ENCODE results near the gene CLIC6. TPM values are rescaled to one million over a fixed set of nuclear protein-coding genes. Genes with fewer than 3 reads are reported as not detected.
"Not testable (repeated sequence)": the region's sequence is repeated elsewhere in the genome, so short reads cannot be mapped to it uniquely, and the experiment has no call there.

Gene CLIC6
- total and polyA plus RNA-seq, 9 donors, result 1.0 to 12.2 (median 4.3) TPM

- WGBS, 3 donors, result 88 to 91% (median 91%) methylated on average over 7 of the region's 7 CpGs
- H3K9me3 ChIP-seq, result no peaks in the 10 kb centered on the region
- intact Hi-C loops (cut with DNase I), result no loop called here
- H3K27me3 ChIP-seq, result no peaks in the 10 kb centered on the region
- H3K4me1 ChIP-seq (ENCODE audit: insufficient read depth), result no peaks in the 10 kb centered on the region
- TF ChIP-seq POLR2A (IDR thresholded peaks at IDR 0.05) (no peak), CTCF (IDR thresholded peaks at IDR 0.05) (no peak), EP300 (IDR thresholded peaks at IDR 0.05) (no peak)
- H3K36me3 ChIP-seq, result no peaks in the 10 kb centered on the region
- H3K27ac ChIP-seq, result no peak overlapping the region
- no peak for DNase-seq
- no peak overlapping the region for H3K4me3 ChIP-seq
Measured at GRCh38 chr21:34715985-34716596, 47.3 kb downstream of the CLIC6 start.

- intact Hi-C loops (cut with DNase I); DNase-seq; H3K27me3 ChIP-seq; H3K27ac ChIP-seq; H3K9me3 ChIP-seq; H3K36me3 ChIP-seq; H3K4me3 ChIP-seq: not testable (repeated sequence)
- H3K4me1 ChIP-seq (ENCODE audit: insufficient read depth), result peaks cover 11% of the 10 kb centered on the region
- 70 to 75% (median 73%) methylated on average over 3 of the region's 3 CpGs for WGBS, 3 donors
Measured at GRCh38 chr21:34718529-34718928, 49.7 kb downstream of the CLIC6 start.

- 47 to 67% (median 53%) methylated on average over 7 of the region's 7 CpGs for WGBS, 3 donors
- H3K9me3 ChIP-seq, result no peaks in the 10 kb centered on the region
- no peak overlapping the region for H3K27ac ChIP-seq
- H3K27me3 ChIP-seq, result no peaks in the 10 kb centered on the region
- H3K4me1 ChIP-seq (ENCODE audit: insufficient read depth), result peaks cover 23% of the 10 kb centered on the region
- H3K36me3 ChIP-seq, result no peaks in the 10 kb centered on the region
- intact Hi-C loops (cut with DNase I), result no loop called here
- DNase-seq, result no peak
- no peak for TF ChIP-seq EP300 (IDR thresholded peaks at IDR 0.05)
- TF ChIP-seq CTCF (IDR thresholded peaks at IDR 0.05), result no peak
- no peak for TF ChIP-seq POLR2A (IDR thresholded peaks at IDR 0.05)
- no peak overlapping the region for H3K4me3 ChIP-seq
Measured at GRCh38 chr21:34722684-34723300, 54.0 kb downstream of the CLIC6 start.

- no peaks in the 10 kb centered on the region for H3K9me3 ChIP-seq
- WGBS, 3 donors, result 31 to 41% (median 34%) methylated on average over 2 of the region's 2 CpGs
- TF ChIP-seq EP300 (IDR thresholded peaks at IDR 0.05) (no peak), CTCF (IDR thresholded peaks at IDR 0.05) (no peak), POLR2A (IDR thresholded peaks at IDR 0.05) (no peak)
- no peak overlapping the region for H3K27ac ChIP-seq
- H3K27me3 ChIP-seq, result no peaks in the 10 kb centered on the region
- intact Hi-C loops (cut with DNase I), result no loop called here
- DNase-seq, result no peak
- peaks cover 23% of the 10 kb centered on the region for H3K4me1 ChIP-seq (ENCODE audit: insufficient read depth)
- H3K36me3 ChIP-seq, result no peaks in the 10 kb centered on the region
- no peak overlapping the region for H3K4me3 ChIP-seq
Measured at GRCh38 chr21:34724131-34724856, 55.5 kb downstream of the CLIC6 start.

GRCh38 chr21:34724857-34725195, 56.0 kb downstream of the CLIC6 start:
- no peaks in the 10 kb centered on the region for H3K27me3 ChIP-seq
- DNase-seq, result no peak
- no peak overlapping the region for H3K4me3 ChIP-seq
- TF ChIP-seq POLR2A (IDR thresholded peaks at IDR 0.05), result no peak
- TF ChIP-seq EP300 (IDR thresholded peaks at IDR 0.05), result no peak
- no peak for TF ChIP-seq CTCF (IDR thresholded peaks at IDR 0.05)
- peaks cover 23% of the 10 kb centered on the region for H3K4me1 ChIP-seq (ENCODE audit: insufficient read depth)
- H3K27ac ChIP-seq, result no peak overlapping the region
- no peaks in the 10 kb centered on the region for H3K9me3 ChIP-seq
- WGBS, 3 donors, result 14 to 24% (median 15%) methylated on average over 4 of the region's 4 CpGs
- no peaks in the 10 kb centered on the region for H3K36me3 ChIP-seq
- intact Hi-C loops (cut with DNase I), result no loop called here
